Heart left ventricle (tissue), 13 donors: Measurements from ENCODE around the gene INF2.

Source experiments
- CTCF ChIP-seq, 12 donors: fragments of 200-600 bp; sonication (generic) in 4 of 12; IDR thresholded peaks; one replicate each; pipeline versions ENCODE4 v1.5.0 to v1.8.0; 2018 to 2022; ENCODE audit warnings: antibody characterized with exemption in 12 of 12, mild to moderate bottlenecking in 5 of 12
- POLR2A ChIP-seq, 2 donors: fragments of 450-650 bp; IDR thresholded peaks; one replicate each; pipeline ENCODE4 v1.6.1; 2017; ENCODE audit warnings: antibody characterized with exemption in 2 of 2, mild to moderate bottlenecking in 2 of 2, moderate library complexity in 2 of 2
- donor health status: ischemic (EF 13 %, LVEDD 7.1; RV severe dilation, severe dysfunction).
- donor health status: DM: no; HTN: yes; CAD: no.
- donor health status: DM: no; HTN: no; CAD: no.
- donor health status: ischemic (EF 25% LVEDD 6.9; RV normal size, moderate dysfunction).
- donor health status: ischemic (EF 25% LVEDD 5.7; RV mildly dilated, moderate dysfunction).
- donor health status: ischemic (EF 35%, LVEDD 5.7; RV mildly dilated, moderate dysfunction).
- donor health status: nonischemic (EF 11% LVEDD 7.7; RV severe dilation, severe dysfunction).
- donor health status: DM: yes; HTN: yes; CAD: no.
- donor health status: PGD.
- donor health status: ischemic (EF 29% LVEDD 5.4; RV normal size, mild dysfunction).
- donor health status: nonischemic (EF 23%, LVEDD 6.1; RV moderate dilation, normal function).

DNA sequence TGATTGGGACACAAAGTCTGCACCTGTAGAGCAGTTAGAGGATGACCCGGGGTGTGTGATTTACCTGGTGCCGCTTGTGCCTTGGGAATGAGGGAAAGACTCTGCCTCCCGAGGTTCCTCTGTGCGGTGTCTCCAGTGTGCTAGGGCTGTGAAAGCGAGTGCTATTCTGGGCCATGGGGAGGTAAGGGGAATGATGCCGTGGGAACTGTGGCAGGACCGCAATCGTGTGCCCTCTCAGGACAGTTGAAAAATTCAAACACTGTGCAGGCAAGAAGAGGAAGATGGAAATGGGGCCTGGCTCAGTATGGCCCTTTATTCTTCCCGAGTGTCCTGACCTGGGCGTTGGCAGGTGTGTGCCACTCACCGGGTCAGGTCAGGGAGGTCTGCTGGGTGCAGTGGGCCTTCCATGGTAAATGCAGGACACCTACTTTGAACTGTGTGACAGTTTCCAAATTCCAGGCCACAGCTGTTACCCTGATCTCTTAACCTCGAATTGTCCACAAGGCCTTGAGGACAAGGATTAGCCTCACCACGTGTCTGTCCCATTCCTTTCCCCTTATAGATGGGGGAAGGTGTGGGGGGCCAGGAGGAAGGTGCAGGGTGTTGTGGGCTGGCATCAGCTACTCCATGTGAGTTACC is 64.9 kb downstream of the INF2 start:
- TF ChIP-seq CTCF (IDR thresholded peaks at IDR 0.05) (no peak), POLR2A (IDR thresholded peaks at IDR 0.05) (no peak)
